Measurements from ENCODE around the gene LPCAT1.

The LPCAT1 gene

GRCh38 chr5:1419476-1420210 is 104.1 kb downstream of the LPCAT1 start:
- no peak for DNase-seq

GRCh38 chr5:1418921-1419280 is 104.9 kb downstream of the LPCAT1 start:
- DNase-seq: no peak

GRCh38 chr5:1418238-1418920 is 105.4 kb downstream of the LPCAT1 start:
- no peak for DNase-seq

- no peak for DNase-seq
Observed at GRCh38 chr5:1417586-1418225, 106.1 kb downstream of the LPCAT1 start.

- no peak for DNase-seq
Observed at GRCh38 chr5:1416856-1417469, 106.8 kb downstream of the LPCAT1 start.

- DNase-seq: no peak
Observed at GRCh38 chr5:1415626-1416360, 108.0 kb downstream of the LPCAT1 start.

GRCh38 chr5:1415059-1415425 is 108.7 kb downstream of the LPCAT1 start:
- DNase-seq: no peak

- no peak for DNase-seq
Observed at GRCh38 chr5:1414311-1415058, 109.3 kb downstream of the LPCAT1 start.

- peak; percentile 11 for DNase-seq
Observed at GRCh38 chr5:1413611-1414241, 110.0 kb downstream of the LPCAT1 start.

GRCh38 chr5:1413211-1413610 is 110.5 kb downstream of the LPCAT1 start:
- peak; percentile 12 for DNase-seq

GRCh38 chr5:1412621-1413020 is 111.1 kb downstream of the LPCAT1 start:
- DNase-seq: no peak

- peak; percentile 7 for DNase-seq
Observed at GRCh38 chr5:1412163-1412562, 111.6 kb downstream of the LPCAT1 start.
